Peyer's patch (tissue), 4 donors: ENCODE results near the gene PRKCA.

Experiments
- POLR2A ChIP-seq, 2 donors: fragments of 450-650 bp; IDR thresholded peaks; one replicate each; pipeline ENCODE4 v1.5.1; 2017; ENCODE audit warnings: antibody characterized with exemption in 2 of 2, mild to moderate bottlenecking in 2 of 2, moderate library complexity in 2 of 2
- TF ChIP-seq, protein P1 (sequence below), 6 experiments: fragments of 450-650 bp in 4 of 6; fragments of 200-600 bp in 2 of 6; sonication (generic) in 1 of 6; IDR thresholded peaks; one replicate each; pipeline ENCODE4 v1.5.1; 2017 to 2019; ENCODE audit warnings: antibody characterized with exemption in 6 of 6, mild to moderate bottlenecking in 3 of 6, moderate library complexity in 1 of 6

DNA sequence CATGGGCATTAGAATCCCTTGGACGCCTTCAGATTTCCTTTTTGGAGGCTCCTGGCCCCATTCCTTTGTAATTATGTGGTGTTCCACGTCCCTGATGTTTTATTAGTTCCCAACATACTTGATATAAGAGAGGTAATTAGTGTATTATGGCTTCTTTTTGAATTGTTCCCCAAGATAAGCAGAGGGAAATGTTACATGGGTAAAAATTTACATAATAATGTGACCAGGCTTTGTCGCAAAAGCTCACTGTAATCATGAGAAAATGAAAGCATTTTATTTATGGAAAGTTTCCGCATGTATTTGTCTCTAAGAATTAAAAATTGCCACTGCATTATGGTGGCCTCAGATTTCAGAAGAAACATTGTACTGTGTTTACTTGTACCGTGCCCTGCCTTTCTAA is 177.8 kb downstream of the PRKCA start:
- TF ChIP-seq, protein P1, sequence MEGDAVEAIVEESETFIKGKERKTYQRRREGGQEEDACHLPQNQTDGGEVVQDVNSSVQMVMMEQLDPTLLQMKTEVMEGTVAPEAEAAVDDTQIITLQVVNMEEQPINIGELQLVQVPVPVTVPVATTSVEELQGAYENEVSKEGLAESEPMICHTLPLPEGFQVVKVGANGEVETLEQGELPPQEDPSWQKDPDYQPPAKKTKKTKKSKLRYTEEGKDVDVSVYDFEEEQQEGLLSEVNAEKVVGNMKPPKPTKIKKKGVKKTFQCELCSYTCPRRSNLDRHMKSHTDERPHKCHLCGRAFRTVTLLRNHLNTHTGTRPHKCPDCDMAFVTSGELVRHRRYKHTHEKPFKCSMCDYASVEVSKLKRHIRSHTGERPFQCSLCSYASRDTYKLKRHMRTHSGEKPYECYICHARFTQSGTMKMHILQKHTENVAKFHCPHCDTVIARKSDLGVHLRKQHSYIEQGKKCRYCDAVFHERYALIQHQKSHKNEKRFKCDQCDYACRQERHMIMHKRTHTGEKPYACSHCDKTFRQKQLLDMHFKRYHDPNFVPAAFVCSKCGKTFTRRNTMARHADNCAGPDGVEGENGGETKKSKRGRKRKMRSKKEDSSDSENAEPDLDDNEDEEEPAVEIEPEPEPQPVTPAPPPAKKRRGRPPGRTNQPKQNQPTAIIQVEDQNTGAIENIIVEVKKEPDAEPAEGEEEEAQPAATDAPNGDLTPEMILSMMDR (IDR thresholded peaks at IDR 0.05) = no peak
- no peak for TF ChIP-seq POLR2A (IDR thresholded peaks at IDR 0.05)
